IMR-90 (cell line): ENCODE measurements around the gene CELA3A.

Experiments used
- BHLHE40 ChIP-seq: fragments of 150-350 bp; IDR thresholded peaks from 2 replicates; pipeline ENCODE4 v1.6.1; 2016; ENCODE audit warnings: mild to moderate bottlenecking, low read depth, low read length
- CTCF ChIP-seq: conservative IDR thresholded peaks from 2 replicates; pipeline ENCODE4 v1.5.1; 2012; ENCODE audit warnings: mild to moderate bottlenecking, low read depth, low read length, improper control_type of control experiment
- FOS ChIP-seq: fragments of 150-350 bp; IDR thresholded peaks from 2 replicates; pipeline ENCODE4 v1.6.1; 2016; ENCODE audit warnings: low read depth, low read length
- MAFK ChIP-seq: IDR thresholded peaks from 2 replicates; pipeline ENCODE4 v1.6.1; 2012; ENCODE audit warnings: low read depth, low read length, improper control_type of control experiment
- MAZ ChIP-seq: IDR thresholded peaks from 2 replicates; pipeline ENCODE4 v1.6.1; 2012; ENCODE audit warnings: low read depth, mild to moderate bottlenecking, low read length, improper control_type of control experiment, moderate library complexity, borderline replicate concordance
- NFE2L2 ChIP-seq: fragments of 150-350 bp; IDR thresholded peaks from 2 replicates; pipeline ENCODE4 v1.6.1; 2016; ENCODE audit warnings: low read depth, mild to moderate bottlenecking, low read length
- POLR2A ChIP-seq: IDR thresholded peaks from 2 replicates; pipeline ENCODE4 v1.6.1; 2012; ENCODE audit warnings: mild to moderate bottlenecking, low read depth, low read length
- RCOR1 ChIP-seq: IDR thresholded peaks from 2 replicates; pipeline ENCODE4 v1.6.1; 2012; ENCODE audit warnings: mild to moderate bottlenecking, low read length, improper control_type of control experiment; ENCODE audit not compliant: insufficient replicate concordance
- RFX5 ChIP-seq: IDR thresholded peaks from 2 replicates; pipeline ENCODE4 v1.8.0; 2012; ENCODE audit warnings: low read depth, mild to moderate bottlenecking, low read length, moderate library complexity
- USF2 ChIP-seq: fragments of 150-350 bp; IDR thresholded peaks from 2 replicates; pipeline ENCODE4 v1.6.1; 2017; ENCODE audit warnings: mild to moderate bottlenecking, antibody characterized with exemption, low read length, low read depth

- TF ChIP-seq CTCF (no peak), USF2 (peak; percentile 82), RCOR1 (no peak), NFE2L2 (no peak), POLR2A (no peak), RFX5 (no peak), MAZ (no peak), MAFK (no peak), FOS (no peak), BHLHE40 (no peak)
Measured at GRCh38 chr1:22048351-22049192, 47.1 kb downstream of the CELA3A start.
